Activated T-cell treated with anti-CD3 and anti-CD28 coated beads for 1 hour (primary cell): ENCODE data around the gene SERBP1.

Source experiments
- DNase-seq: peaks from one replicate; pipeline ENCODE4 v3.0.0-alpha.2; 2020; ENCODE audit warnings: low read depth

The SERBP1 gene

DNA sequence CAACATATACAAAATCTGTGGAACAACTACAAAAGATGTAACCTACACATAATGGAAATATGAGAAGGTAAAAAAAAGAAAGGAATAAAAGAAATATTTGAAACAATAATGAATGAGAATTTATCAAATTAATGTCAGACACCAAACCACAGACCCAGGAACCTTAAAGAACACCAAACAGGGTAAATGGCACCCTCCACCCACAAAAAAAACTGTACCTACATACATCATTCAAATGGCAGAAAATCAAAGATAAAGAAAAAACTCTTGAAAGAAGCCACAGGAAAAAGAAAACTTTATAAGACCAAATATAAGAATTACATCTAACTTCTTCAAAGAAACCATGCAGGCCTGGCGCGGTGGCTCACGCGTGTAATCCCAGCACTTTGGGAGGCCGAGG, 68.6 kb downstream of the SERBP1 start:
- DNase-seq: no peak

GRCh38 chr1:67359592-67359991, 70.6 kb downstream of the SERBP1 start:
- no peak for DNase-seq
